SK-N-SH (cell line): ENCODE data around the gene PIP5K1B. TPM values are rescaled to one million over a fixed set of nuclear protein-coding genes. Genes with fewer than 3 reads are reported as not detected.

Experiments
- CTCF ChIA-PET: fragments of 300-600, 350-600 bp; formaldehyde crosslinking; extraction: SDS; loops from one replicate; lab custom pipeline; 2021; lab: Yijun Ruan, JAX
- POLR2A ChIA-PET: fragments of 350-600 bp; sonication (Branson Sonifier 250); formaldehyde crosslinking; extraction: SDS; loops from one replicate; lab custom pipeline; 2020; ENCODE audit warnings: antibody characterized with exemption, inconsistent platforms; lab: Yijun Ruan, JAX
- DNase-seq: peaks from one replicate; pipeline ENCODE4 v3.0.0; 2012
- H2AFZ ChIP-seq: fragments of 200-600 bp; sonication (generic); 2 replicates; pipeline ENCODE4 v1.8.1; 2016; ENCODE audit warnings: antibody characterized with exemption, mild to moderate bottlenecking, low read depth
- H3F3A ChIP-seq: fragments of 200-600 bp; sonication (generic); replicated peaks from 2 replicates; pipeline ENCODE3; 2016; ENCODE audit warnings: antibody characterized with exemption, mild to moderate bottlenecking; ENCODE audit not compliant: insufficient read depth
- H3K27ac ChIP-seq, 2 experiments: fragments of 200-500 bp in 1 of 2; fragments of 200-600 bp in 1 of 2; sonication (Bioruptor generic) in 1 of 2; sonication (generic), shearing (Covaris generic) in 1 of 2; 2 replicates each; pipeline versions ENCODE4 v1.5.1 to v1.6.1; 2014 to 2016; ENCODE audit warnings: low read depth in 2 of 2, inconsistent platforms in 1 of 2, low read length in 1 of 2, mild to moderate bottlenecking in 1 of 2, mixed read lengths in 1 of 2
- H3K27me3 ChIP-seq: fragments of 200-600 bp; sonication (generic), shearing (Covaris generic); 2 replicates; pipeline ENCODE4 v1.6.1; 2016; ENCODE audit warnings: mixed run types; ENCODE audit not compliant: insufficient read depth
- H3K36me3 ChIP-seq, 2 experiments: fragments of 200-500 bp in 1 of 2; fragments of 200-600 bp in 1 of 2; sonication (Bioruptor generic) in 1 of 2; sonication (generic) in 1 of 2; replicated peaks in 1 of 2; 2 replicates each; pipeline versions ENCODE3 to v1.5.1; 2014 to 2016; ENCODE audit warnings: low read length in 1 of 2, mild to moderate bottlenecking in 1 of 2; ENCODE audit not compliant: insufficient read depth in 2 of 2, control insufficient read depth in 1 of 2
- H3K4me1 ChIP-seq, 2 experiments: fragments of 200-500 bp in 1 of 2; fragments of 200-600 bp in 1 of 2; sonication (Bioruptor generic) in 1 of 2; sonication (generic), shearing (Covaris generic) in 1 of 2; 2 replicates each; pipeline versions ENCODE4 v1.5.1 to v1.6.1; 2014 to 2016; ENCODE audit warnings: low read depth in 1 of 2, low read length in 1 of 2, mixed run types in 1 of 2; ENCODE audit not compliant: insufficient read depth in 2 of 2, control insufficient read depth in 1 of 2
- H3K4me2 ChIP-seq: fragments of 200-600 bp; sonication (generic), shearing (Covaris generic); 2 replicates; pipeline ENCODE4 v1.6.1; 2017; ENCODE audit warnings: mixed run types
- H3K4me3 ChIP-seq, 2 experiments: fragments of 200-500 bp in 1 of 2; fragments of 200-600 bp in 1 of 2; sonication (Bioruptor generic) in 1 of 2; sonication (generic), shearing (Covaris generic) in 1 of 2; 2 replicates each; pipeline versions ENCODE4 v1.5.1 to v1.8.1; 2014 to 2016; ENCODE audit warnings: low read depth in 2 of 2, inconsistent platforms in 1 of 2, low read length in 1 of 2, mild to moderate bottlenecking in 1 of 2, mixed read lengths in 1 of 2, moderate library complexity in 1 of 2
- H3K79me2 ChIP-seq: fragments of 200-600 bp; sonication (generic); 2 replicates; pipeline ENCODE4 v1.8.1; 2017; ENCODE audit warnings: mild to moderate bottlenecking; ENCODE audit not compliant: insufficient read depth
- H3K9ac ChIP-seq: fragments of 200-600 bp; sonication (generic); 2 replicates; pipeline ENCODE4 v1.6.1; 2017; ENCODE audit warnings: mixed run types
- H3K9me2 ChIP-seq: fragments of 200-600 bp; sonication (generic); 2 replicates; pipeline ENCODE4 v1.6.1; 2017; ENCODE audit warnings: mixed run types
- H3K9me3 ChIP-seq: fragments of 200-600 bp; sonication (generic); 2 replicates; pipeline ENCODE4 v1.6.1; 2017; ENCODE audit warnings: mixed run types, mild to moderate bottlenecking, moderate library complexity
- H4K20me1 ChIP-seq: fragments of 200-600 bp; sonication (generic); 2 replicates; pipeline ENCODE4 v1.6.1; 2017; ENCODE audit warnings: mild to moderate bottlenecking, mixed run types; ENCODE audit not compliant: insufficient read depth
- CTCF ChIP-seq: fragments of 200-600 bp; sonication (generic); IDR thresholded peaks from 2 replicates; pipeline ENCODE4 v1.6.1; 2017; ENCODE audit warnings: antibody characterized with exemption, mild to moderate bottlenecking, moderate library complexity
- ELF1 ChIP-seq: IDR thresholded peaks from 2 replicates; pipeline ENCODE4 v1.4.0; 2012
- FOSL2 ChIP-seq: IDR thresholded peaks from 2 replicates; pipeline ENCODE4 v1.4.0; 2012; ENCODE audit warnings: low read depth, mild to moderate bottlenecking, moderate library complexity, borderline replicate concordance
- FOXJ3 ChIP-seq: sonication (generic); formaldehyde crosslinking; IDR thresholded peaks from 2 replicates; pipeline ENCODE4 v1.5.1; 2020; ENCODE audit warnings: mild to moderate bottlenecking, missing genetic modification reagents
- GATA2 ChIP-seq: sonication (generic); formaldehyde crosslinking; IDR thresholded peaks from 2 replicates; pipeline ENCODE4 v1.5.0; 2020; ENCODE audit warnings: mild to moderate bottlenecking, missing genetic modification reagents
- JUND ChIP-seq: IDR thresholded peaks from 2 replicates; pipeline ENCODE4 v1.4.0; 2012
- MEF2A ChIP-seq: IDR thresholded peaks from 2 replicates; pipeline ENCODE4 v1.4.0; 2012; ENCODE audit warnings: low read depth, borderline replicate concordance
- NFIC ChIP-seq: IDR thresholded peaks from 2 replicates; pipeline ENCODE4 v1.4.0; 2012; ENCODE audit warnings: borderline replicate concordance
- NRF1 ChIP-seq: IDR thresholded peaks from 2 replicates; pipeline ENCODE4 v1.6.1; 2012; ENCODE audit warnings: low read depth, mild to moderate bottlenecking, low read length
- POLR2AphosphoS5 ChIP-seq: IDR thresholded peaks from 2 replicates; pipeline ENCODE4 v1.6.1; 2012; ENCODE audit warnings: low read depth, low read length
- RAD21 ChIP-seq: IDR thresholded peaks from 2 replicates; pipeline ENCODE4 v1.6.1; 2012; ENCODE audit warnings: mild to moderate bottlenecking, low read length
- RCOR1 ChIP-seq: fragments of 150-350 bp; IDR thresholded peaks from 2 replicates; pipeline ENCODE4 v1.6.1; 2017; ENCODE audit warnings: antibody characterized with exemption, low read length
- RFX5 ChIP-seq: IDR thresholded peaks from 2 replicates; pipeline ENCODE4 v1.6.1; 2012; ENCODE audit warnings: mild to moderate bottlenecking, improper control_type of control experiment, low read length
- RXRA ChIP-seq: IDR thresholded peaks from 2 replicates; pipeline ENCODE4 v1.4.0; 2012; ENCODE audit warnings: low read depth, mild to moderate bottlenecking, borderline replicate concordance
- SIN3A ChIP-seq: IDR thresholded peaks from 2 replicates; pipeline ENCODE4 v1.6.1; 2012; ENCODE audit warnings: low read depth, mild to moderate bottlenecking, low read length, moderate library complexity, borderline replicate concordance
- SMC3 ChIP-seq: IDR thresholded peaks from 2 replicates; pipeline ENCODE4 v1.6.1; 2012; ENCODE audit warnings: low read depth, low read length, improper control_type of control experiment
- TAF1 ChIP-seq: IDR thresholded peaks from 2 replicates; pipeline ENCODE4 v1.6.1; 2012; ENCODE audit warnings: low read depth, mild to moderate bottlenecking, low read length, moderate library complexity, borderline replicate concordance
- TCF12 ChIP-seq: IDR thresholded peaks from 2 replicates; pipeline ENCODE4 v1.4.0; 2012
- TEAD4 ChIP-seq: IDR thresholded peaks from 2 replicates; pipeline ENCODE4 v1.4.0; 2012; ENCODE audit warnings: mild to moderate bottlenecking, borderline replicate concordance; ENCODE audit not compliant: insufficient read depth
- ZBTB33 ChIP-seq: IDR thresholded peaks from 2 replicates; pipeline ENCODE4 v1.4.0; 2012; ENCODE audit warnings: low read depth, borderline replicate concordance
- WGBS: methylation state at CpG from one replicate; pipeline ENCODE4 v1.1.6; 2017; ENCODE audit warnings: low lambda C conversion rate; 5-methylcytosine and 5-hydroxymethylcytosine counted together
- polyA plus RNA-seq, 3 experiments: library from polyadenylated mRNA; depleted of rRNA; stranded (reverse); fragments of >200 nt; gene quantifications; 2 replicates each; pipeline ENCODE4 v1.2.3, GENCODE V29; 2012
- TF ChIP-seq, protein P1 (sequence below): IDR thresholded peaks from 2 replicates; pipeline ENCODE4 v1.4.0; 2012; ENCODE audit warnings: low read depth, borderline replicate concordance

Gene PIP5K1B
- polyA plus RNA-seq, 1 of the 3 experiments (the other 2 are of a cell fraction): not detected

DNA sequence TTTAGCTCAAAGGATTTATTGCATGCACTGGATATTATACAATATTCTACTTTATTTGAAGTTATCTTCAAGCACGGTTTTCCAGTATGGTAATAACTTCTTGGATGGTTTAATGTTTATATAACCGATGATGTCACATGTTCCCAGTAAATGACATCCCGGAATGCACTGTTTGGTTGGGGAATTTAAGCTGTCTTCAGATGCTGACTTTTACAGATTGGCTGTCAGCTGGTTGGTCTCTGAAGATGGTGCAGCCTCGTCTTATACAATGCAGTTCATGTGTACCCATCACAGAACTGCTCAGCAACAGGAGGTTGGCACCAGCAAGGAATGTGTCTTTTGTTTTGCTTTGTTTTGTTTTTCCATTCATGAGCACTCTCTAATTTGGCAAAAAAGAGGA lies 165.0 kb downstream of the PIP5K1B start:
- no peaks in the 10 kb centered on the region for H3K79me2 ChIP-seq
- CTCF ChIA-PET: no interaction called here

DNA sequence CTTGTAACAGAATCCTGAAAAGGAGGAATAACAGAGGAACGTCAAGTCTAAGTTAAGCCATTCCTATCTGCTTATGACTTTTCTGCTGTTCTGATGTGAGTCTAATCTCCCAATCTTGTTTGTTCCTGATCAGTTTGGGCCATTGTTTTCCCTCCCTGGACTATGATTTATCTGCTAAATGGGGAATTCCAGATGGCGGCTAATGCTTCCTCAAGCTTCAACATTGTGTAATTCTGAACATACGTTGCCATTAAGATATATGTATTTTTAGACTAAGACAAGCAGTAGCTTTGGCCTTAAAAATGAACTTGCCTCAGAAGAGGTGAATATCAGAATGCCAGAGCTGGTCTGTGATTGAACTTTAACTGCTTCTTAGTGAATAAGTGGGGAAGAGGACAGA lies 166.2 kb downstream of the PIP5K1B start:
- 3% methylated on average over 3 of the region's 3 CpGs for WGBS
- TF ChIP-seq ZBTB33 (no peak), RFX5 (no peak), RAD21 (no peak), RCOR1 (no peak), FOXJ3 (no peak), POLR2AphosphoS5 (no peak), SIN3A (no peak), RXRA (no peak), NRF1 (no peak), TEAD4 (no peak), SMC3 (no peak), ELF1 (no peak), MEF2A (no peak), JUND (no peak), FOSL2 (no peak), GATA2 (CRISPR knock-in tag) (no peak), TCF12 (no peak), TAF1 (no peak), NFIC (no peak)
- TF ChIP-seq, protein P1, sequence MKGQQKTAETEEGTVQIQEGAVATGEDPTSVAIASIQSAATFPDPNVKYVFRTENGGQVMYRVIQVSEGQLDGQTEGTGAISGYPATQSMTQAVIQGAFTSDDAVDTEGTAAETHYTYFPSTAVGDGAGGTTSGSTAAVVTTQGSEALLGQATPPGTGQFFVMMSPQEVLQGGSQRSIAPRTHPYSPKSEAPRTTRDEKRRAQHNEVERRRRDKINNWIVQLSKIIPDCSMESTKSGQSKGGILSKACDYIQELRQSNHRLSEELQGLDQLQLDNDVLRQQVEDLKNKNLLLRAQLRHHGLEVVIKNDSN: no peak
- POLR2A ChIA-PET: no interaction called here

More for the DNA sequence above, 165.0 kb downstream of the PIP5K1B start:
- Histone ChIP-seq H3K9me2 (no peaks in the 10 kb centered on the region), H3K9me3 (no peaks in the 10 kb centered on the region), H3K27me3 (peaks cover 8% of the 10 kb centered on the region; the same call in 1 of the 2 replicates), H3K36me3 (no peaks in the 10 kb centered on the region), H3K4me1 (no peaks in the 10 kb centered on the region), H3K9ac (no peak overlapping the region), H3K27ac (no peak overlapping the region), H4K20me1 (no peaks in the 10 kb centered on the region), H3F3A (no peaks in the 10 kb centered on the region), H2AFZ (no peak overlapping the region), H3K4me2 (no peak overlapping the region), H3K4me3 (no peak overlapping the region)
- TF ChIP-seq CTCF: no peak
- WGBS: 0% methylated on average over 4 of the region's 4 CpGs
- POLR2A ChIA-PET: no interaction called here
- no peak for DNase-seq

More for the DNA sequence above, 166.2 kb downstream of the PIP5K1B start:
- no peak overlapping the region for H3K9ac ChIP-seq
- H3K4me3 ChIP-seq: no peak overlapping the region
- DNase-seq: no peak
- H3K79me2 ChIP-seq: no peaks in the 10 kb centered on the region
- no peaks in the 10 kb centered on the region for H3K9me2 ChIP-seq
- H3K4me1 ChIP-seq: no peaks in the 10 kb centered on the region
- no peak overlapping the region for H3K4me2 ChIP-seq
- CTCF ChIA-PET: no interaction called here
- H3F3A ChIP-seq: no peaks in the 10 kb centered on the region
- H3K9me3 ChIP-seq: no peaks in the 10 kb centered on the region
- no peak overlapping the region for H2AFZ ChIP-seq
- no peak overlapping the region for H3K27ac ChIP-seq
- H4K20me1 ChIP-seq: no peaks in the 10 kb centered on the region
- peaks cover 8% of the 10 kb centered on the region; the same call in 1 of the 2 replicates for H3K27me3 ChIP-seq
- H3K36me3 ChIP-seq: no peaks in the 10 kb centered on the region
